Activated T-helper 9 cell treated with anti-CD3 and anti-CD28 coated beads, Interleukin-2, amount 50 U/mL, for 16 hours (primary cell): Measurements from ENCODE around the gene PIEZO1.

ENCODE experiments used
- DNase-seq: peaks from one replicate; pipeline ENCODE4 v3.0.0-alpha.2; 2020; ENCODE audit warnings: low read depth

The PIEZO1 gene

GRCh38 chr16:88665570-88665969 lies 119.5 kb downstream of the PIEZO1 start:
- DNase-seq, result no peak
